GM21786 (cell line): ENCODE data around the gene CAMK2A.
A peak's percentile ranks its signal among the peaks of the same experiment; 100 is the strongest.

Experiments
- ATAC-seq: cut with Tn5 transposase; IDR thresholded peaks from one replicate; pipeline ENCODE4 v1.9.1; 2021; ENCODE audit not compliant: unreplicated experiment

The CAMK2A gene

DNA sequence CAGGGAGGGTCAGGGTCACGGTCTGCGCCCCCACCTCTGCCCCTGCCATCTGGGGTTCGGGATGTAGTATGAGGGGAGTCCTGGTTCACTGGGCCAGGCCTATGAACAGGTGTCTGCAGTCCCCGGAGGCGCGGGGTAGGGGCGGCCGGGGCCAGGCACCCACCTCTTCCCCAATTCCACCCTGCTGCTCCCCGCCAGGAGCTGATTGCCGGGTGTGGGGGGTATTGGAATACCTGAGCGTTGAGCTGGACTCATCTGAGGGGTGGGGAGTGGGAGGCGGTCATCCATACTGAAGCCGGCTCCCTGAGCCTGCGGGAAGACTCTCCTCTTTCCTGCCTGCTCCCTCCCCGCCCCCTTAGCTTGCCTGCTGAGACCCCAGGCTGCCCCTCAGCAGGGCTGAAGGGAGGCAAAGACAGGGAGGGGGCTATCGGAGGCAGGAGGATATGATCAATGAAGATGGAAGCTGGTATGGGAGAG, 99.0 kb downstream of the CAMK2A start:
- ATAC-seq: no peak

DNA sequence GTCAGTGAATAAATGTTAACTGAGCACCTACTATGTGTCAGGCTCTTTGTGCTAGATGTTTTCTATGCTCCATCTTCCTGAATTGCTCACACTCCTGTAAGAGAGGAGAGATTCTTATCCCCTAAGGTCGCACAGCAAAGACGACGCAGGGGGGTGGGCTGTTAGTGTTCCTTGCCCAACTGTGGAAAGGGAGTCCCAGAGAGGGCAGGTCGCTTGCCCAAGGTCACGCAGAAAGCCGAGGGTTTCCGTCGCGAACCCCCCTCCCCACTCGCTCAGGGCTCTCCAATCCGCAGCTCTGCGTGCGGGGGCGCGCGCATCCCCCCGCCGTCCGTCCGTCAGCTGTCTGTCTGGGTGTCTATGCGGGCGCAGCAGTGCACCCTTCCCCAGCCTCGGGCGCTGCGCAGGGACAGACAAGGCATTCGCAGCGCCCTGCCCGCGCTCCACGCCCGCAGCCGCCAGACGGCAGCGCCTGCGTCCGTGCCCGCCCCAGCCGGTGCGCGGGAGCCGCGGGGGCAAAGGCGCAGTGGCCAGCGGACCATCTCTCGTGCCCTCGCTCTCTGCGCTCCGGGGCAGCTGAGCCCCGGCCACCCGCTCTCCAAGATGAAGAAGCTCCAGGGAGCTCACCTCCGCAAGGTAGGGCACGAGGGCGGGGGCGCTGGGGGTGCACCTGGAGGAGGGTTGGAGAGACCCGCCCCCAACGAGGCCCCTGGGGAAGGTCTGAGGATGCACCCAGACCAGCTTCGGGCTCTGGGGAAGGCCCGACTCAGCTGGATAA, 99.7 kb downstream of the CAMK2A start, which contains the start of gene SLC6A7:
Gene SLC6A7, plus strand, starts transcription at position 335 of the 775 bp plus-strand sequence. Its CDS starts 266 bp downstream, at position 601.
- no peak for ATAC-seq

DNA sequence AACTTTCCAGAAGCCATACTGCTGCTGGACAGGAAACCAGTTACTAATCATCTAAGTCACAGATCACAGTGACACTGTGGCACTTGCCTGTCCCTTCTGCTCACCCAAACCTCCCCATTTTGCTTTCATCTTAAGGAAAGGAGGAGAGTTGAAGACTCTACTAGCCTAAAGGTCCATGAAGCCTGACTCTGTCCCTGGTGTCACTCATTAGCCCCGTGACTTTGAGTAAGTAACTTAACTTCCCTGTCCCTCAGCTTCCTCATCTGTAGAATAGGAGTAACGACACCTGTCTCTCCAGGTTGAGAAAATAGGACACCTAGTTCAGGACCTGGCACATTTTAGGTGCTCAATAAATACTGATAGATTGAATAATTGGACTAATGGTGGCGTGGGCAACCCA, 100.2 kb downstream of the CAMK2A start:
- no peak for ATAC-seq

DNA sequence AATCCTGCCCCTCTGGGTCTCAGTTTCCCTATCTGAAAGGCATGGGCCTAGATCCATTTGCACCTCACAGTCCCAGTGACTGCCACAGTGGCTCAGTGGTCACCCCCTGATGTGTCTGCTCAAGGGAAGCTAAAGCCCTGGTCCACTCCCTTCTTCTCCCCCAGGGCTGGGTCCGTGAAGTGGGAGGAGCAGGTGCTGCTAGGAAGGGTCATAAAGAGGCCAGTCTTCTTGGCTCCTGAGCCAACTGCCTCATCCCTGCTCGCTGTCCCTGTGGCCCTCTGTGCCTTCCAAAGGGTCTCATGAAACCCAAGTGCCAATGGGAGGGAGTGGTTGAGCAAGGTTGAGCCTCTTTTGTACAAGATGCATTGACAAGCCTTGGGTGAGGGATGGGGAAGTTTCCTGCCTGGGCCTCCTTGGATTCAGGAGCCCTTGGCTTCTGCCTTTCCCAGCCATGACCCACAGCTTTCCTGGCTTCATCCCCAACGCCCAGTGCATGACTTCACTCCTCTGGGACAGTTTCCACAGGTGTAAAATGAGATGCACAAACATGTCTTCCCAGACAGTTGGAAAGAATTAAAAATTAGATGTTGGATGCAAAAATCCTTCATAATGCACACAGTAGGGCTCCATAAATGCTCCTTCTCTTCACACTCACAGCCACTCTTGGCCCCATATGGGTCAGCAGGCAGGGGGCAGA, 101.3 kb downstream of the CAMK2A start:
- no peak for ATAC-seq

DNA sequence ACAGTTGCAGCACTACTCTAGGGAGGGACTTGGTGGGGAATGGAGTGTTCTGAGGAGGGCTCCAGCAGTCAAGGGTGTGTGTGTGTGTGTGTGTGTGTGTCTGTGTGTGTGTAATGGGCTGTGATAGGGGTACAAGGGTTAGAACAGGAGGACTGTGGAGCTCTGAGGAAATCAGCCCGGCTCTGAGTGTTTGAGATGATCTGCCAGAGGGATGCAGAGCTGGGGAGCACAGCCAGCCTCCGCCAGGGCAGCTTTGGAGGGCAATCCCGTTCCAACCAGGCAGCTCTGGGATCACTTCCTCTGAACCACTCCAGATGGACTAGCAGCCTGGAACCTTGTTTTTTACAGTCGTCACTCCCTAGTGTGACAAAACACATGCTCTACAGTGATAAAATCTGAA, 102.7 kb downstream of the CAMK2A start:
- ATAC-seq: no peak

DNA sequence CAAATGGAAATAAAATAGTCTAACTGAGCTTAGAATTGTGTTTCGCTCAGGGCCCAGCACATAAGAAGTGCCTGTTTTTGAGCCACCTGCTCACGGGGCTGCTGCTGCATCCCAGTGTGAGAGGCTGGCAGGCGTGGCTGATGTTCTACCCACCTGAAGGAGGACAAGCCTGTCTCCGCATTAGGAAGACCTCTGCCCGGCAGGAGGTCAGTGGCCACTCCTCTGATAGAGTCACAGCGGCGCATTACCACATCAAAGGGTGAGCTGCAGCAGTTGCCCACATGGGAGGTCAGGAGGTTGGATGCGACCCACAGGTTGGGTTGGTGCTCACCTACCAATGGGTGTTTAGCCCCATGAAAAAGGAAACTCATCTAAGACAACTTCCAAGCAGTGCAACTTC, 103.4 kb downstream of the CAMK2A start:
- ATAC-seq: no peak

DNA sequence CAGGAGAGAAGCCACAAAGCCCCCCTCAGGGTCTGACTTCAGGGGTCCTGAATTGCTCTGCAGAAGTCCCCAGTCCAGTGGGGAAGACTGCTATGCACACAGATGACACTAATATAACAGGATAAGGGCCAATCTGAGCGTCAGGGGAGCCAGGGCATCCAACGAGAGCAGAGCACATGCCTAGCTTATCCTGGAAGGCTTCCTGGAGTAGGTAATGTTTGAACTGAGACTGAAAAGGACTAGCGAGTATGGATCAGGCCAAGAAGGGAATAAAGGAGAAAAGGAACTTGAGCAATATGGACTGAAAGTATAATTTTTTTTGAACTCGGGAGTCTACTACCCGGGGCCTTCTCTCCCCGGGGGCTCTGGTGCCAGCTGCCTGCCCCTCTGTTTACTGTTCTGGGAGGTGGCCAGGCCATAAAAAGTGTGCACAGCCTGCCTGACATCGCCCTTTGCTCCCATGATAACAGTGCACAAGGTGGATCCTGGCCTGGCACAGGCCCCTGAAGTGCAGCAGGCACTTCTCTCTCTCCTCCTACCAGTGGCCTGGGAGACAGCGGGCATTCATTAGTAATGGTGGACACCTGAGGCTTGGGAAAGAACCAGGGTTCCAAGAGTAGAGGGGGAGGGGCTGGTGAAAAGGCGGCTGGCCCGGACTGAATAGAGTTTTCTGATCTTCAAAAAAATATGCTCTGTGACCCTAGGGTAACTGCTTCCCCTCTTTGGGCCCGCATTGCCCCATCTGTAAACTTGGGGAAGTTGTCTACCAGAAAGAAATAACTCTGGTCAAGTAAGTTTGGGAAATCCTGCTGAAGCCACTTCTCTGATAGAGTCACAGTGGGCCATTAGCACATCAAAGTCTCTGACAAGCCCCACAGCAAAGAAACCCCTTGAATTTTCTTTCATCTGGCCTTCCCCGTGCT, 104.3 kb downstream of the CAMK2A start:
- ATAC-seq: no peak

DNA sequence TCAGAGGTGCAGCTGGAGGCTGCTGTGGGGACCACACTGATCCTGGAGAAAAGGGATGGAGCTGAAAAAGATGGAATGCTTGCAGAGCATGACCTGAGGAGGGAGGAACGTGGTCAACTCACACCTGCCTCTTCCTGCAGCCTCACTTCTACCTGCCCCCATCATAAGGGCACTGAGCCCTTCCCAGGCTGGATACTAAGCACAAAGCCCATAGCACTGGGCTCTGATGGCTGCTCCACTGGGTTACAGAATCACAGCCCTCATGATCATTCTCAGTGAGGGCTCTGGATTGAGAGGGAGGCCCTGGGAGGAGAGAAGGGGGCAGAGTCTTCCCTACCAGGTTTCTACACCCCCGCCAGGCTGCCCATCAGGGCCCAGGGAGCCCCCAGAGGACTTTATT, 105.6 kb downstream of the CAMK2A start:
- no peak for ATAC-seq

DNA sequence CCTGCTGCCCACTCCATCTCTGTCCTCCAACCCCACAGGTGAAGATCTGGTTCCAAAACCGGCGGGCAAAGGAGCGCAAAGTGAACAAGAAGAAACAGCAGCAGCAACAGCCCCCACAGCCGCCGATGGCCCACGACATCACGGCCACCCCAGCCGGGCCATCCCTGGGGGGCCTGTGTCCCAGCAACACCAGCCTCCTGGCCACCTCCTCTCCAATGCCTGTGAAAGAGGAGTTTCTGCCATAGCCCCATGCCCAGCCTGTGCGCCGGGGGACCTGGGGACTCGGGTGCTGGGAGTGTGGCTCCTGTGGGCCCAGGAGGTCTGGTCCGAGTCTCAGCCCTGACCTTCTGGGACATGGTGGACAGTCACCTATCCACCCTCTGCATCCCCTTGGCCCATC, 106.1 kb downstream of the CAMK2A start:
- no peak for ATAC-seq

DNA sequence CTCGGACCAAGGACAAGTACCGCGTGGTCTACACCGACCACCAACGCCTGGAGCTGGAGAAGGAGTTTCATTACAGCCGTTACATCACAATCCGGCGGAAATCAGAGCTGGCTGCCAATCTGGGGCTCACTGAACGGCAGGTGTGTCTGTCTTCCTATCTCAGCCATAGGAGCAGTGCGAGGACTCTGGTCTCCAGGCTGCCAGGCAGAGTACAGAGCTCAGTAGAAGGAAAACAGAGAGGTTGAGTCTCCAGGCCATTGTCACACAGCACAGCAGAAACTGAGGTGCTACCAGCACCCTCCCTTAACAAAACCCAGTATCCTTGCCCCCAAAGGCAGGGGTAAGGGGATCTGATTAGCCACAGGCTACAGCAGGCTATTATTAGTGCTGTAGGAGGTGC, 106.8 kb downstream of the CAMK2A start:
- no peak for ATAC-seq

DNA sequence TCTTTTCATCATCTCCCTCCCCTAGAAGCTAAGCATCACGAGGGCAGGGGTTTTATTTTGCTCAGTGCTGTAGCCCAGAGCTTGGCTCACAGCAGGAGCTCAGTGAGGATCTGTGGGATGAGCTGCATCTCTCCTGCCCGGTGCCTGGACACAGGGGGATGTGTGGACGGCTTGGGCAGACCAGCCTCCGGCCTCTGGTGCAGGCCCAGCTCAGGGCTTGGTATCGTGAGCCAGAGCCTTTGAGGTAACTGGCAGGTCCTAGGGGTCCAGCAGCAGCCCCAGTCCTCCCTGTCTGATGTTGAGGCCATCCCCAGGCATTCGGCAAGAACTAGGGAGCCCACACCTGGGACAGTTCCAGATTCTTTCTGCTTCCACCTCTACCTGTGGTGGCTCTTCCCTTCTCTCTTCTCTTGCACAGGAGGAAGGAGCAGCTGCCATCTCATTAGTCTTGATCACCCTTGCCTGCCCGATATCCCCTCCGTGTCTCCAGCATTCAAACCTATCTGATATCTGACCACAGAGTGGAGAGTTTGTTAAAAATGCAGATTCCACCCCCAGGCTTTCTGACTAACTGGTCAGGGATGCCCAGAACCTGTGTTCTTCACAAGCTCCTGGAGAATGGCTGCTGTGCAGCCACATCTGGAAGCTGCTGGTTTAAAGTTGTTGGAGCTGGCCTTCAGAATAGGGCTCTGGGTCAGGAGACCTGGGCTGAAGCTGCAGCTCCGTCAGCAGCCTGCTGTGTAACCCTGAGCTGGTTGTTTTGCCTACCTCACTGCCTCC, 107.6 kb downstream of the CAMK2A start:
- no peak for ATAC-seq

DNA sequence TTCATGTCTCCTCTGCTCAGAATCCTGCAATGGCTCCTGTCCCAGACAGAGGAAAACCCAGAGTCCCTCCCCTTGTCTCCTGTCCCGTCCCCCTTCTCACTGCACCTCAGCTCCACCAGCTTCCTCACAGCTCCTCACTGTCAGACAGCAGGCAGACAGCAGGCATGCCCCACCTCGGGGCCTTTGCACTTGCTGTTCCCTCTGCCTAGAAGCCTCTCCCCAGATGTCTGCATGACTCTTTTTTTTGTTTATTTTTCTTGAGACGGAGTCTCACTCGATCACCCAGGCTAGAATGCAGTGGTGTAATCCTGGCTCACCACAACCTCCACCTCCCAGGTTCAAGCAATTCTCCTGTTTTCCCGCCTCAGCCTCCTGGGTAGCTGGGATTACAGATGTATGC, 108.5 kb downstream of the CAMK2A start:
- no peak for ATAC-seq

DNA sequence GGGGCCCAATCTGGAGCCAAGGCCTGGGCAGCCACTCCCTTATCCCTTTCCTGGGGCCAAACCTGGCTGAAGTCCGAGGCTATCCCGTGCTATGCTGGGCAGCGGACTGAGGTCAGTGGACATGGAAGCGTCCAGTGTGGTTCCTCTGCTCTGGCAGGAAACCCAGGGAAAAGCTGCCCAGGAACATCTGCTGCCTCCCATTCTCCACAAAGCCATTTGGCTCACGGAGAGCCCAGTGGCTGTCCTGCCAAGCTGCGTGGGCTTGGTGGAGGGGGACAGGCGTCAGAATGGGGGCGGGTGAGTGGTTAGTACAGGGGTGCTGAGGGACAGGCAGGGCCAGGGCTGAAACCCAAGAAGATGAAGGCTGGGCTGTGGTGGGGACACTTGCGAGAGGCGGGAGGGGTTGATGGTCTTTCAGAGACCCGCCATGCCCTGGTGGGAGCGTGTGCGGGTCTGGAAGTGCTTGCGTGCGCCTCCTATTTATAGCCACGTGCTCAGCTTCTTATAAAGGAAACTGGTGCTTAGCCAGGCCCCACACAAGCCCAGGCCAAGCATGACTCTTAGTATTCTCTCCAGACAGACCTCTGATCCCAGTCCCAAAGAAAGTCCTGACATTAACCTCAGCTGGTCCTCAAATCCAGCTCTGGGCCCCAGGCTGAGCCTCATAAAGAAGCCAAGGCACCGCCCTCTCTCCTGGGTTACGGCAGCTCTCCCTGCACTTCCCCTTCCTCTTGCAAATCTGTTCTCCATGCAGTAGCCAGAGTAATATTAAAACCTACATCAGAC, 109.1 kb downstream of the CAMK2A start:
- no peak for ATAC-seq

DNA sequence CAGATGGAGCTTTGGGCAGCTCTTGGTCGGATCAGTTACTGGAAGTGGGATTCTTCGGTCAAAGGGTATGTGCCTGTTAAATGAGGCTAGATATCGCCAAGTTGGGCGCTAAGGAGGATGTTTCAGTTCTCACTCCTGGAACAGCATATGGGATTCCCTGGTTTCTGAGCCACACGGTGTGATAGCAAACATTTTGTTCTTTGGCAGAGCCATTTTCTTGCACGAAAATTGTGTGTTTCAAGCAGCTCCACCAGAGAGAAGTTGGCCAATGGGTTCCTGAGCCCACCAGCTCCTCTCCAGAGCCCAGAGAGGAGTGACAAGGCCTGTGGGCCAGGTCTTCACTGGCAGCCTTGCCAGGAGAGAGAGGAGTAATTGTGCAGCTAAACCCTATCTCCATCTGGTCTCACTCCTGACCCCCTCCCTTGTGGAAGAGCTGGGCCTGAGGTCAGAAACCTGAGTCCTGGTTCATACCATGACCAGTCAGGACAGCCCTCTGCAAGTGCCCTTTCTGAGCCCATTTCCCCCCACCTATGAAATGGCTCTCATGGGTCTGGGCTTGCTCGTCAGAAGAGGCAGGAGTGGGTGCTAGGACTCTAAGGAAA, 110.5 kb downstream of the CAMK2A start:
- ATAC-seq: no peak

DNA sequence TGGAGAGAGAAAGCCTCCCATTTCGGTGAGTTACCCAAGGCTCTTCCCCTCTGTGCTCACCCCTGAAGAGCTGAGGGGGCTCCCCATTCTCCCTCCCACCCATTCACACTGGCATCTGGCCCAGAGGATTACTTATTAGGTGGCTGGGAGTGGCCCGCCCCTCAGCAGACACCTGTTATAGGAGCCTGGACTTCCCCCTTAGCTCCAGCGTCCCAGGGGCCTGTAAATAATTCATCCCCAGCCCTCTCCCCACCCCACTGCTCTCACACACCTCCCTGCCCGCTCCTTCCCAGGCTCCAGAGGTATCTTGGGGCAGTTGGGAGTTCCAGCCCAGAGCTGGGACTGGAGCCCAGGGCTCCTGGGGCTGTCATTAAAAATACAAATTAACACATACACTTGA, 111.3 kb downstream of the CAMK2A start:
- ATAC-seq: peak; percentile 53

DNA sequence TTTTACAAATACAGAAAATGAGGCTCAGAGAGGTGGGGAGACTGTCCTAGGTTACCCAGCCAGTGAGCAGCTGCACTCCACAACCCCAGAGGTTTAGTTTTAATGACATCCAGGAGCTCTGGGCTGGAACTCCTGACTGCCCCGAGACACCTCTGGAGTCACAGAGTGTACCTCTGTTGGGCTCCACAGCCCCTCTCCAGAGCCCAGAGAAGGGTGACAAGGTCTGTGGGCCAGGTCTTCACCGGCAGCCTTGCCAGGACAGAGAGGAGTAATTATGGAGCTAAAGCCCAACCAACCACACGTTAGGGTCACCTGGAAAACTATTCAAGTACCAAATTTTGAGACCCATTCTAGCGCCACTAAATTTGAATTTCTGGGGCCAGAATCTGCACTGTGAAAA, 111.9 kb downstream of the CAMK2A start:
- no peak for ATAC-seq

DNA sequence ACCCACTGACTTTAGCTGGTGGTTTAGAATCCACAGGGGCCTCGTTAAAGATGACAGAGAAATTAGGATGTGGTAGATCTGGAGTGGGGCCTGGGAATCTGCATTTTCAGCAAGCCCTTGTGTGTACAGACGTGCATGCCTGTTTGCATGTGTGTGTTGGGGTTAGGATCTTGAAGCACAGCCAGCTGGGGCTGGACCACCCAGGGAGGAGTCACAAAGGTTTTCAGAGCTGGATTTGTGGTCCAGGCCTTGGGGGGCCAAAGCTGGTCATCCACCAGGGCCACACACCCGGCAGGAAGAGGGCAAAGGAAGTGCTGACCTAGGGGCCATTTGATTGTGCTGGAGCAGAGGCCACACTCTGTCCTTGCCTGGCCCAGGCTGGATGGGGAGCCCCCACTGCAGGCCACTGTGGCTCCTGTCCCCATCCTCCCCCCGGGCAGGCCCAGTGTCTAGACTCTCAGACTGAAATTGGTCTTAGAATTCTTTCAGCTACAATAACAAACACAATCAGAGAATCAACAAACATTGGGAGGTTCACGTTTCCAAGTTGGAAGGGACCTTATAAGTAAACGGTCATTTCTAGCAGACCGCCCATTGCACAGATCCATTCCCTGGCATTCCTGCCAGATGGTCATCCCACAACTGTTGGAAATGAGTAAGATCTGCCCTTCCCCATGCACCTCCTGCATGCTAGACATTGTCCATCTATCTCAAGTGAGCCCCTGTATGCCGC, 112.7 kb downstream of the CAMK2A start:
- ATAC-seq: no peak

DNA sequence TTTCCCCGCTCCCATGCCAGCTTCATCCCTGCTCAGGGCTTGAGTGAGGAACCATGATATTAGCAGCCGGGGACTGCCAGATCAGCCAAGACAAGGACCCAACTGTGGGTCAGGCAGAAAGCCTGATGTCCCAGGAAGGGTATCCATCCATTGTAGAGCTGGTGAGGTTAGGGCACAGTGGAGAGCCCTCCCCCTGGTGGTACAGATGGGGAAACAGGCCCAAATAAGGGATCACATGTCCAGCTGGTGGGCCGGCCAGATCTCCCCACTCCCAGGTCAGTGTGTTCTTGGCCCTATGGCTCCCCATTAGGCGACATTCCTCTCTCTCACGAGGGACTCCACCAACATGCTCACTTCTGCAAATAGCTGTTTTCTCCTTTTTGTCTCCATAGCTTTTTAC, 114.0 kb downstream of the CAMK2A start:
- ATAC-seq: peak; percentile 47

DNA sequence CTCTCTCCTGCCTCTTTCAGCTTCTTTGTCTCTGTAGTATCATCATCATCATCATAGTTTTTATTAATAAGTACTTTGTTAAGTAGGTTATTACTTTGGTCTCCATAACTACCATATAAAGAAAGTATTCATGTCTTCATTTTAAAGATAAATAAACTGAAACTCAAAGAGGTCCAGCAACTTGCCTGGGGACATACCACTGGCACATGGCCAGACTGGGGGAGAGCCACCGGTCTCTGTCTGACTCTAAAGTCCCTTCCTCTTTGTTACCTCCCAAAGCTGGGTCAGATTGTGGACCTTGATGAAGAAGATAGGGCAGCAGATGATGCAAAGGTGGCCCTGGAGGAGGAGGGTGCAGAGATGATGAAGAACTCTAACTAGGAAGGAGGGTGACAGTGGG, 114.5 kb downstream of the CAMK2A start:
- ATAC-seq: no peak
